NB4 (cell line): ENCODE data around the gene GAS2L2.

Experiments
- DNase-seq: peaks from one replicate; pipeline ENCODE4 v3.0.0; 2010; ENCODE audit warnings: low read depth
- H3K4me3 ChIP-seq: one replicate; pipeline ENCODE4 v1.5.1; 2011; ENCODE audit warnings: mild to moderate bottlenecking, low read depth, low read length, moderate library complexity
- MYC ChIP-seq: IDR thresholded peaks from 2 replicates; pipeline ENCODE4 v1.6.1; 2011; ENCODE audit warnings: low read depth, low read length
- POLR2A ChIP-seq: IDR thresholded peaks from 2 replicates; pipeline ENCODE4 v1.6.1; 2011; ENCODE audit warnings: mild to moderate bottlenecking; ENCODE audit not compliant: insufficient read length; ENCODE audit errors: extremely low read depth
- TF ChIP-seq, protein P1 (sequence below): IDR thresholded peaks from one replicate; pipeline ENCODE4 v1.5.1; 2012; ENCODE audit warnings: low read depth, low read length
- TF ChIP-seq, protein P2 (sequence below): IDR thresholded peaks from 2 replicates; pipeline ENCODE4 v1.6.1; 2011; ENCODE audit warnings: low read depth, low read length

GAS2L2 gene

DNA sequence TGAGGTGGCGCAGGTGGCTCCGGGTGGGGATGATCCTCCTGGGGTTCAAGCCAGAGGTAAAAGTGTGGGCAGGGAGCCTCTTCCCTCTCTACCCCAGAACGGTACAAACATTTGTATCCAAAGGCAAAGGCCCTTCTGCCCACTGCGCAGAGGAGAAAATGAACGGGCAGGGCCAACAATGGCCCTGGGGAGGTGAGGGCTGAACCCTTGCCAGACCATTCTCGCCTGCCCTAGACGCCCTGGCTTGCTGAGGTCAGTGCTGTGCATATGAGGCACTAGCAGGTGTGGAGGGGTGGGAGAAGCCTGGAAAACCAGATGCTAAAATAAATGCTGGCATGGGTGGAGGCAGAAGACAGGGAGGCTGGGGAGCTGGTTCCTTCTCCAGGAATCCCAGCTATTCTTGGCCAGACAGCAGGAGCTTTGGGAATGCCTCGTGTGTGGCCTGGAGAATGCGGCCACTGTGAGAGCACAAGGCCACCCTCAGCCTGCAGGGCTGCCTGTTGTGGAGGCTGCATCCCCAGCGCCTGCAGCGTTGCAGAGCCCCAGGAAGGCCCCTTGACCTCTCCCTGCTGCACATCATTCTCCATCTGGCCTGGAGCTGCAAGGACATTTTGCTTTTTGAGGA is 12.2 kb upstream of the GAS2L2 start:
- DNase-seq: no peak
- peak overlapping the region; percentile 56 for H3K4me3 ChIP-seq
- TF ChIP-seq MYC (no peak), POLR2A (no peak)
- TF ChIP-seq, protein P1, sequence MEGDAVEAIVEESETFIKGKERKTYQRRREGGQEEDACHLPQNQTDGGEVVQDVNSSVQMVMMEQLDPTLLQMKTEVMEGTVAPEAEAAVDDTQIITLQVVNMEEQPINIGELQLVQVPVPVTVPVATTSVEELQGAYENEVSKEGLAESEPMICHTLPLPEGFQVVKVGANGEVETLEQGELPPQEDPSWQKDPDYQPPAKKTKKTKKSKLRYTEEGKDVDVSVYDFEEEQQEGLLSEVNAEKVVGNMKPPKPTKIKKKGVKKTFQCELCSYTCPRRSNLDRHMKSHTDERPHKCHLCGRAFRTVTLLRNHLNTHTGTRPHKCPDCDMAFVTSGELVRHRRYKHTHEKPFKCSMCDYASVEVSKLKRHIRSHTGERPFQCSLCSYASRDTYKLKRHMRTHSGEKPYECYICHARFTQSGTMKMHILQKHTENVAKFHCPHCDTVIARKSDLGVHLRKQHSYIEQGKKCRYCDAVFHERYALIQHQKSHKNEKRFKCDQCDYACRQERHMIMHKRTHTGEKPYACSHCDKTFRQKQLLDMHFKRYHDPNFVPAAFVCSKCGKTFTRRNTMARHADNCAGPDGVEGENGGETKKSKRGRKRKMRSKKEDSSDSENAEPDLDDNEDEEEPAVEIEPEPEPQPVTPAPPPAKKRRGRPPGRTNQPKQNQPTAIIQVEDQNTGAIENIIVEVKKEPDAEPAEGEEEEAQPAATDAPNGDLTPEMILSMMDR: no peak
- TF ChIP-seq, protein P2, sequence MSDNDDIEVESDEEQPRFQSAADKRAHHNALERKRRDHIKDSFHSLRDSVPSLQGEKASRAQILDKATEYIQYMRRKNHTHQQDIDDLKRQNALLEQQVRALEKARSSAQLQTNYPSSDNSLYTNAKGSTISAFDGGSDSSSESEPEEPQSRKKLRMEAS: no peak

DNA sequence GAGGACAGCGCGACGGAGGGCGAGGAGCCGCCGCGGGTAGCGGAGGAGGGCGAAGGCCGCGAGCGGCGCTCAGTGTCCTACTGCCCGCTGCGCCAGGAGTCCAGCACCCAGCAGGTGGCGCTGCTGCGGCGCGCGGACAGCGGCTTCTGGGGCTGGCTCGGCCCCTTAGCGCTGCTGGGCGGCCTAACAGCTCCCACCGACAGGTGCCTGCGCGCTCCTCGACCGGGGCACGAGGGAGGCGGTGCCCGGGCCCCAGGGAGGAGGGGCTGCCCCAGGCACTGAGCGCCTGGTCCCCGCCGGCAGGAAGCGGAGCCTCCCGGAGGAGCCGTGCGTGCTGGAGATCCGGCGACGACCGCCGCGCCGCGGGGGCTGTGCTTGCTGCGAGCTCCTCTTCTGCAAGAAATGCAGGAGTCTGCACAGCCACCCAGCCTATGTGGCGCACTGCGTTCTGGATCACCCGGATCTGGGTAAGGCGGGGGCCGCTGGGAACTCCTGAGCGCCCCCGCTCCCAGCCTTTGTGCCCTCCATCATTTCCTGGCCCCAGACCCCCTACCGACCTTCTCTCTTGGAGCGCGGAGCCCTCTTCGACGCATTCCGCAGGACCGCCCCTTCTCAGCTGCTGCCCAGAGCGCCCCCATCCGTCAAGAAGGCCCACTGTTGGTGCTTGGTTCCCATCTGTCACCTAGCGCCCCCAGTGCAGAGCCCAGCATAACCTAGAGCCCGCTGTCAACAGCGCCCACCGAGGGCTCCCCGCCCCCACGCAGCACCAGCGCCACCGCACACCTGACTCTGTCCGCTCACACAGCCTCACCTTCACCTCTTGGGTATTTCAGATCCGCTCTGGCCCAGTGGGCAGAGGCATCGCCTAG is 11.3 kb upstream of the GAS2L2 start:
- DNase-seq: peak; percentile 97
- H3K4me3 ChIP-seq: peak overlapping the region; percentile 56
- TF ChIP-seq MYC (peak; percentile 78), POLR2A (peak; percentile 30)
- TF ChIP-seq, protein P2: peak; percentile 72
- TF ChIP-seq, protein P1: peak; percentile 88

DNA sequence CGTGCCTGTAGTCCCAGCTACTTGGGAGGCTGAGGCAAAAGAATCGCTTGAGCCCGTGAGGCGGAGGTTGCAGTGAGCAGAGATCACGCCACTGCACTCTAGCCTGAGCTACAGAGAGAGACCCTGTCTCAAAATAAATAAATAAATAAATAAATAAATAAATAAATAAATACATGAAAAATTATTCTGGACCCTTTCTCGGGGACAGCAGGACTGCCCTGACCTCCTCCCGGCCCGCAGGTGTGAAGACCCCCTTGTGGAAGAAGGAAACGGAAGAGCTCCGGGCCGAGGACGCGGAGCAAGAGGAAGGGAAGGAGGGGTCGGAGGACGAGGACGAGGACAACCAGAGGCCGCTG is 10.7 kb upstream of the GAS2L2 start:
- H3K4me3 ChIP-seq: peak overlapping the region; percentile 13
- TF ChIP-seq, protein P1: no peak
- TF ChIP-seq POLR2A: no peak
- TF ChIP-seq, protein P2: no peak
- TF ChIP-seq MYC: no peak
- no peak for DNase-seq

DNA sequence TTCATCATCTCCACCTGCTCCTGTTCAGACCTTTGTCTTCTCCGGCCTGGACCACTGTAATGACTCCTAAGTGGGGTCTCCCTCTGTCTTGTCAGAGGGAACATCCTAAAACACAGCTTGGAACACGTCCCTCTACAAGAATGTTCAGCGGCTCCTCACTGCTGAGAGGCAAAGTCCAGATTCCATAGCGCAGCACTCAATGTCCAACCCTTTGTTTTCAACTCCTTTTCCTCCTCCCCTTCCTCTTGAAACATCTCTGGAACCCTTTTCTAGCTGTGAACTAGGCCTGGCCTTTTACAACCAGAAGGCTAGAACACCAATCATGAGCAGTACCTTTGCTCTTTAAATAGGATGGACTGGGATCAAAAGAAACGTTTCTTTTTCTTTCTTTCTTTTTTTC is 8.6 kb upstream of the GAS2L2 start:
- no peak overlapping the region for H3K4me3 ChIP-seq
- no peak for TF ChIP-seq POLR2A
- TF ChIP-seq, protein P1: no peak
- no peak for DNase-seq

DNA sequence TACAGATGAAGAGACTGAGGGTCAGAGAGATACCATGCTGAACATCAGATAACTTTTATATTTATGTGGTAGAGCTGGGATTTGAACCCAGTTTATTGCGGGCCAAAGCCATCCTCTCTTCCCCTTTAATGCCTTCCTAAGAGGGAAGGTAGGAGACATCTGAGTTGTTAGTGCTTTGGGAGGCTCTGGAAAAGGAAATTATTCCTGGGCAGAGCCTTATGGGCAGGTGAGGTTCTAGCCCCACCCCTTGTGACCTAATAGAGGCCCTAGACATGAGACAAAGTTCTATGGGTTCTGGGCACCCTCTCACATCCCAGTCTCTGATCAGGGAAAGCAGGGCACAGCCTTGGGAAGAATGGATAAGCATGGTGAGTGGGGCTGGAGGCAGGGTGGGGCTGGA is 7.5 kb upstream of the GAS2L2 start, which contains the start of gene C17orf50:
TSS of gene C17orf50 (plus strand) at position 301 of the 400 bp plus-strand sequence. CDS start at position 356, 55 bp downstream.
- DNase-seq: no peak
- TF ChIP-seq, protein P1: no peak
- TF ChIP-seq, protein P2: no peak
- TF ChIP-seq MYC: no peak
- TF ChIP-seq POLR2A: no peak
- H3K4me3 ChIP-seq: no peak within 1 kb of the TSS
